ENCODE data around the gene TCEANC.
A peak's percentile ranks its signal among the peaks of the same experiment; 100 is the strongest.
"Not testable (repeated sequence)": the region's sequence is repeated elsewhere in the genome, so short reads cannot be mapped to it uniquely, and the experiment has no call there.

TCEANC gene, protein sequence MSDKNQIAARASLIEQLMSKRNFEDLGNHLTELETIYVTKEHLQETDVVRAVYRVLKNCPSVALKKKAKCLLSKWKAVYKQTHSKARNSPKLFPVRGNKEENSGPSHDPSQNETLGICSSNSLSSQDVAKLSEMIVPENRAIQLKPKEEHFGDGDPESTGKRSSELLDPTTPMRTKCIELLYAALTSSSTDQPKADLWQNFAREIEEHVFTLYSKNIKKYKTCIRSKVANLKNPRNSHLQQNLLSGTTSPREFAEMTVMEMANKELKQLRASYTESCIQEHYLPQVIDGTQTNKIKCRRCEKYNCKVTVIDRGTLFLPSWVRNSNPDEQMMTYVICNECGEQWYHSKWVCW

DNA sequence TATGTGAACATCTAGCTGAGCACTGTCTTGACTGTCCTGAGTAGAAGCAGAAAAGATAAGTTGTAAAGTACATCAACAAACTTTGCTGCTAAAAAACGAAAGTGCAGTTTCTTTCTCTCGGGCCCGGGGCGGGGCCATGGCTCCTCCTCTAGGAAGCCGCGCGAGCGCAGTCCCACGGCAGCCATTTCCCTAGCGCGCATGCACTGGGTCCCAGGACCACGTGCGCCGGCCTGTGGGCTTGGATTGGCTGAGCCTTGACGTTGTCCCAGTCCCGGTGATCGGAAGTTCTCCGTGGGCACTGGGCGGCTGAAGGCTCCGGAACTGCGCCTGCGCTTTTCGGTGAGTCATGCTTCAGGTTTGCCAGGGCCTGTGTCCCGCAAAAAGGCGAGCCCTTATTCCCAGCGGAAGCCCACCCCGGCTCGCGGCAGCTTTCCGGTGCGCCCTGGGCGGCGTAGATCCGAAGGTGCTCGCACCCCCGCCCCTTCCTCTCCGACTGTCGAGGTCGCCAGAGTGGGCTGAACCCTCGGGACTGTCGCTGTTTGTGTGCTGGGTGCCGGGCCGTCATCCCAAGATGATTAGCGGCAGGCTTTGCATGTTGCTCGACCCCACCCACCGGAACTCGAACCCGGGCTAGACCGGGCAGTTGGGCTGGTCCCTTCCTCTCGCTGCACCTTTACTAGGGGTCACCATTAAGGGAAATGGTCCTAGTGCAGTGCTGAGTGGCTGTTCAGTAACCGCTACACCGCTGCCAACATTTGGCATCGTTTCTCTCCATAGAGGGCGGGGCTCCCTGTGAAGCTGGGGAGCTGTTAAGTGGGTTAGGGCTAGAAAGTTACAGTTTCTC is at the start of gene TCEANC:
Gene TCEANC (plus strand): TSS at position 292 of the 844 bp plus-strand sequence. CDS start 9,368 bp downstream, outside the sequence.
- DNase-seq, result peak; percentile 78

DNA sequence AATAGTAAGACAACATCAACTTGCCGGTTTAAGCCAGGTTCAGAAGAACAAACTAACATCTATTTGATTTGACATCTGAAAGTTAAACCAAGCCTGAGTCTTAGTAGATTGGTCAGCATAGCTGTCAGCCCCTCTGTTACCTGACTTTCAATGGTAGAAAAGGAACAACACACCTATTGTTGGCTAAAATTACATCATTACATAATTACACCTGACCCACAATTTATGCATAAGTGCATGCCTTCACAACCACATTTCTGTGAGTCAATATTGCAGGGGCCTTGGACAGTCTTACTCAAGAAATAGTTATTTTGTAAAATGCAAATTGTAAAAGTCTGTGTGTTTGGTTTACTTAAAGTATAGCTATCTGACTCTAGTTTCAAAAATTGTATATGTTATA is 47.3 kb upstream of the TCEANC start:
- no peak for DNase-seq

DNA sequence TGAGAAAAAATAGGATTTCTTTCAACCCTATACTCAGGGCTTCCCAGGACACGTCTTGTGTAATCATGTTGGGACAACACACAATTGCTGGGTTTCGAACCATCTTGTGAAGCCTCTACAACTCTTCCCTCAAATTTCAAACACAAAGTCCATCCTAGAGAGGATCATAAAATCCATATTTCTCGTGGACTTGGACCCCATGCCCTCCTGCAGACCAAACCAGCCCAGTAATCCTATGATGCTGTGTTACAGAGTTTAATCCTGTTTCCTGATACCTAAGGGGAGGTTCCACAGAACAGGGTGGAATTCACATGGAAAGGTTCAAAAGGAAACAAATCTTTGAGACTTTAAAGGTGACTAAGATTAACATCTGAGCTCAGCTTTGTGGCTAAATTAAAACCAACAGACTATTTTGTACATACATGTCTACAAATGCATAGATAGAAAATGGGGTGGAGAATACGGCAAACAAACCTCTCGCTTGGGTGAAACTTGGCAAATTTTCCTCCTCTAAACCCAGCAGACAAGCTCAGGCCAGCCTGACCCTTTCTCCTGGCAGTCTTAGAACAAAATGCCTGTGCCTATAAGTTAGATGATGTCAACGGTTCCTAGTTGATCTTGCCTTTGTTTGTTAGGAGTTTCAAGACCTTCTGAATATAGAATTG is 45.5 kb upstream of the TCEANC start:
- no peak for DNase-seq

DNA sequence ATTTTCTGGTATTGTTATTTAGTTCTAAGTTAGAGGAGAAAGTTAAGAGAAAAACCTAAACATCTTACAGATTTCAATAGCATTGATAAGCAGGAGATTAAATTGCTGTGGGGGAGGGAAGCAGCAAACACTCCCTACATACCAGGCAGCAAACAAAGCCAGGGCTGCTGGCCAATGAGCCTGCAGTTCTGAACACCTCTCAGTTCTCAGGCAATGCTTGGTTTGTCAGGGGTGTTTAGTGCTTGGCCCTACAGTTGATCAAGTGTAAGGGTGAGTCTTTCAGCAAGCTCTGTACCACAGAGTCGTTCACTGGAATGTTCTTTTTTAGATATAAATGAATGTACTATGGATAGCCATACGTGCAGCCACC is 45.0 kb upstream of the TCEANC start:
- DNase-seq, result peak; percentile 1

DNA sequence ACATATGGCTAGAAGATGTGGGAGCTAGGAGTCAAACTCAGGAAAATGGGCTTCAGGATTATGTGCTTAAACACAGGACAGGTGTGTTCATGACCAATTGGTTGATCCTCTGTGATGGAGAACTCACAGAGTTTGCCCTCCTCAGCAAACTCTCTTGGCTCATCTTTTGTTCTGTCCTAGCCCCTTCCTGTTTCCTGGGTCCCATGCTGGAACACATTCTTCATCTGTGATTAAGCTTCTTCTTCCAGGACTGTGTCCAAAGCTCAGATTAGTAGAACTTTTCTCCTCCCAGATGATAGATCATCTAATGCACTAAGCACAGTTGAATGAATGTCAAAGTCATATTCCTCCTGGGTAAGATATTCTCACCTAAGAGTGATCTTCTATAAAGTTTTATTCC is 38.8 kb upstream of the TCEANC start:
- no peak for DNase-seq

DNA sequence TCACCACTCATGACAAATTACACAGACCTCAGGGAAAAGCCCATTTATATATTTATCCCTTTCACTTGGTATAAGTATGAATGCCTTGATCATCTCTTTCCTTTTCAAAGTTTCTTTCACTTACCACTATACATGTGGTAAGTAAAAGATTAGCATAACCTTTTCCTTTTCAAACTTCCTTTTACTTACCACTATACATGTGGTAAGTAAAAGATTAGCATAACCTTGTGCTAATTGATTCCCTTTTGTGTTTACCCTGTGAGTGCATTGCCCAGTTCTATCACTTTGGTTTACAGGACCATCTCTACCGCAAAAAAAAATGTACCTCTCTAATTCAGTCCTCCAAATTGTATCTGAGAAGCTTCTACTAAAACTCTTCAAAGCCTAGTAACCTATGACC is 32.7 kb upstream of the TCEANC start:
- DNase-seq, result no peak

DNA sequence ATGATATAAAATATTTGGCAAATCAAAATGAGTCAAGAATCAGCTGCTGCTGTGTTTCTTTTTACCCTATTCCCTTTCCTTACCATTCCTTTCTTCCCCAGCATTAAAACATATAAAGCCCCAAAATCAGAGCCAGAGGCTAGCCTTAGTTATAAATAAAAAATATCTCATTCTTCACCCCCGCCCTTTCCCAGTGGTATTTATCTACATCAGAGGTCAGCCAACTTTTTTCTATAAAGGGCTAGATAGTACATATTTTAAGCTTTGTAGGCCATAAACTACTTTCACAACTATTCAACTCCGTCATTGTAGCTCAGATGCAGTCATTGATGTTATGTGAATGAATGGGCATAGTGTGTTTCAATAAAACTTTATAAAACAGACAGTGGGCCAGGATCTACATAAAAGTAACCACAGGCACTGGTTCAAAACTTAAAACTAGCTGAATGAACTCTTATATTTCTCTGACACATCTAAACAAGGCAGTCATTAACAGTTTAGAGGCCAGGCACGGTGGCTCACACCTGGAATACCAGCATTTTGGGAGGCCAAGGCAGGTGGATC is 30.5 kb upstream of the TCEANC start:
- DNase-seq, result no peak

DNA sequence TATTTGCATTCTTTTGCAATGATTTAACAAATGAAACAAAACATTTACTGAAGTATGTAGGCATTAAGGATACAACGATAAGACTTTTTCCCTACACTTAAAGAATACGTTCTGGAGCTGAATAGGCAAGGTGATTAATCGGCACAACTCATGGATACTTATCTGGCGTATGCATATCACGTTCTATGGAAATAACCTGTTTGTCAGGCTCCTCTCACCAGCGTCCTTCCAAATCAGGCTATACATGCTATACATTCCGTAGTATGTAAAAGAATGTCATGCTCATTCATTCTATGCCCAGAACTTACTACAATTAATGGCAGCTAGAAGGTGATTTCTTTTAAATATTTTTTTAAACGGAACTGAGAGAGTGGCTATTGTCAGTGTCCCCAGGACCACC is 25.6 kb upstream of the TCEANC start:
- no peak for DNase-seq

DNA sequence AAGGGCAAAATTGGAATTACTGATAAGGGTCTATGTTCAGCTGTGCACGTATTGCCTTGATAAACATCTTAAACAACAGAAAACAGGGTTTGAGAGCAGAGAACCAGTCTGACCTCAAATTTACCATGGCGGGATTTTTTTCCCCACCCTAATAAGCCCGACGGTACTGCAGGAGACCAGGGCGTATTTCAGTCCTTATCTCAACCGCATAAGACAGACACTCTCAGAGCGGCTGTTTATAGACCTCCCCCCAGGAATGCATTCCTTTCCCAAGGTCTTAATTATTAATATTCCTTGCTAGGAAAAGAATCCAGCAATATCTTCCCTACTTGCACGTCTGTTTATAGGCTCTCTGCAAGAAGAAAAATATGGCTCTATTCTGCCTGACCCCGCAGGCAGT is 15.7 kb upstream of the TCEANC start:
- not testable (repeated sequence) for DNase-seq

DNA sequence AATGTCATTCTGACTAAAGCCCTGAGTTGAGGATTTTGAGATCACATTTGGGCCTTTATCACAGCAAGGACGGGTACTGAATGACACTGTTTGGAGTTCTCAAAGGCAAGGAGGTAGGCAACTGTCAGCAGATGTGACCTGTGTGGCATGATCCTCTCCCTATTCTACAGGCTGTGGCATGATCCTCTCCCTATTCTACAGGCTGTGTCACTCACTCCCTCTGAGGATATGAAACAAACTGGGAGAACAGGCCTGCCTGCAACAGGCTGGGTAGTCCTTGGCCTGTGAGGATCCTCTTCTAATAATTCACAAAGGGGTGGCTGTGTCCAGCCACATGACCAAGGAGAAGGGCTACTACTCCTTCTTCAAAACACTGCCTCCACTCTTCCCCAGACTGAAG is 14.9 kb upstream of the TCEANC start:
- no peak for DNase-seq

DNA sequence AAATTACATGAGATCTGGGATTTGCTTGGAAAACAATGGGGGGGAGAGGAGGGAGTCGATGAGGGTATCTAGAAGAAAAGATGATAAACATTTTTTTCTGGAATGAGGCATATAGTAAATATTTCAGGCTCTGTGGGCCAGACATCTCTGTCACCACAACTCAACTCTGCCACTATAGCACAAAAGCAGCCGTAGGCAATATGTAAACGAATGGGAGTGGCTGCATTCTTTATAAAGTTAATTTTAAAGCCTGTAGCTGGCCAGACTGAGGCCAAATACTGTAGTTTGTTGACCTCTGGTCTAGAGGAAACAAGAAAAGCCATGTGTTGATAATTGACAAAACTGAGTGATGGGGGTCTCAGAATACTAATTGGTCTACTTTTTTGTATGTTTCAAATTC is 14.1 kb upstream of the TCEANC start:
- DNase-seq, result no peak

DNA sequence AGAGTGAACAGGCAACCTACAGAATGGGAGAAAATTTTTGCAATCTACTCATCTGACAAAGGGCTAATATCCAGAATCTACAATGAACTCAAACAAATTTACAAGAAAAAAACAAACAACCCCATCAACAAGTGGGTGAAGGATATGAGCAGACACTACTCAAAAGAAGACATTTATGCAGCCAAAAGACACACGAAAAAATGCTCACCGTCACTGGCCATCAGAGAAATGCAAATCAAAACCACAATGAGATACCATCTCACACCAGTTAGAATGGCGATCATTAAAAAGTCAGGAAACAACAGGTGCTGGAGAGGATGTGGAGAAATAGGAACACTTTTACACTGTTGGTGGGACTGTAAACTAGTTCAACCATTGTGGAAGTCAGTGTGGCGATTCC is 11.3 kb upstream of the TCEANC start:
- not testable (repeated sequence) for DNase-seq

DNA sequence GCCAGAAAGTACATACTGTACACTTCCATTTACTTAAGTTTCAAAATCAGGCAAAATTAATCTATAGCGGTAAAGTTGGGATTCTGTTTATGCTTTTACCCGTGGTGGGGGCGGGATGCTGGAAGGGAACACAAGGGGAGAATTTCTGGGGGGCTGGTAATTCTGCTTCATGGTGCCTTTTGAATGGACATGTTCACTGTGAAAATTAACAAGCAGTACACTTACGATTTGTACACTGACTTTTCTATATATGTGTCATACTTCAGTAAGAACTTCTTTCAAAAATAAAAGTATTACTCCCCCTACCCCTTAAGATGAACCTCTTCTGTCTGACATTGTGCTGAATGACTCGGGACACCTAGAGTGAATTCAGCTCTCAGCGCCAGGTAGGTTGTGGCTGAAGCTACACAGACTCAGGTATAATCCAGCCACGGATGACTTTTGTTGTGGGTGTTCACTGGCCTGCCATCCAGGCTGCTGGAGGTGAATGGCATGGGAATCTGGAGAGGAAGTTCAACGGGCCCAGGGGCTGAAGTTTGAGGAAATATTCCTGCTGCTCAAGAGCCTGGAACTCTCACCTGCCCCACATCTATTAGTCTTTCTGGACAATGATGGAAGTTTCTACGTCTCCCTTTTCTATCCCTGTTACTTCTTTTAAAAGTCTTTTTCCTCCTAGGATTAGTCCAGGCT is 7.3 kb upstream of the TCEANC start:
- no peak for DNase-seq

DNA sequence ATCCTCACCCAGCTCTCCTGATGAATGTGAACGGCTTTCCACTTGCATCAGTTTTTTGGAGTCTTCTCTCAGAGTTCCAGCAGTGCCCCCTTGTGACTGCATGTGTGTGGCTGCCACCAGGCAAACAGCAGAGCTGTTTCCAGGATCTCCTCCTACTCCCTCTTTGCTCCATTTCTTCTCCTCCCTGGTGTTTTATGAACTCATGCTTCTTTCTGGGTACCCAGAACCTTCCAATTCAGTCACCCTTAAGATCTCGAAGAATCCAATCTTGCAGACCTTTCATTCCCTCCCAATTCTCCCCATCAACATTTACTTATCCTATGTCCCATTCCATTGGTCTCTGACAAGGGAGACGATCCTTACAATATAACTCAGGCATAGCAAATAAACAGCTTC is 6.8 kb upstream of the TCEANC start:
- DNase-seq, result no peak

DNA sequence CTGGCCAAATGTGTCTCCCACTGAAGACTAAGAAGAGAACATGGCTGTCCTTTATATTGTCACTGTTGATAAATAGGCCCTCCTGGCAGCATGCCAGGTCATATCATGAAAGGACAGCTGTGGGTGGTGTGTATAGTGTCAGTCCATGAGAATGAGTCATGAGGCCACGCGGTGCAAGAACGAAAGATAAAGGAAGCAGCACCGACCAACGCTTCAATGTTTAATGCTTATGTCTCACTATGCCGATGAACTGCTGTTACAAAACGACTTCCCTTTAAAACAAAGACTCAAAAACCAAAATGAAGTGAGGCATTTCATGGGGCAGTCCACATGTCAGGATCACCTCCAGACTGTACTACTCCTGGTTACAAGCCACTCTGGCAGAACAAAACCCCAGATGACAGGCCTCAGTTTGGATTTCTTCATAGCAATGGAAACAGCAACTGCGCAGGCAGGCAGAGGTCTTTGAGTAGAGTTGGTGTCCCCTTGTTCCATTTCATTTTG is 5.2 kb upstream of the TCEANC start:
- no peak for DNase-seq

DNA sequence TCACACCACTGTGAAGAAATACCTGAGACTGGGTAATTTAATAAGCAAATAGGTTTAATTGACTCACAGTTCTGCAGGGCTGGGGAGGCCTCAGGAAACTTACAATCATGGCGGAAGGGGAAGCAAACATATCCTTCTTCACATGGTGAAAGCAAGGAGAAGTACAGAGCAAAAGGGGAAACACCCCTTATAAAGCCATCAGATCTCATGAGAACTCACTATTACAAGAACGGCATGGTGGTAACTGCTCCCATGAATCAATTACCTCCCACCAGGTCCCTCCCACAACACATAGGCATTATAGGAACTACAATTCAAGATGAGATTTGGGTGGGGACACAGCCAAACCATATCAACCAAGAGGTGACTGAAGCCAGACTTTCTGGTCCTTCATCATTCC is 4.6 kb upstream of the TCEANC start:
- not testable (repeated sequence) for DNase-seq

DNA sequence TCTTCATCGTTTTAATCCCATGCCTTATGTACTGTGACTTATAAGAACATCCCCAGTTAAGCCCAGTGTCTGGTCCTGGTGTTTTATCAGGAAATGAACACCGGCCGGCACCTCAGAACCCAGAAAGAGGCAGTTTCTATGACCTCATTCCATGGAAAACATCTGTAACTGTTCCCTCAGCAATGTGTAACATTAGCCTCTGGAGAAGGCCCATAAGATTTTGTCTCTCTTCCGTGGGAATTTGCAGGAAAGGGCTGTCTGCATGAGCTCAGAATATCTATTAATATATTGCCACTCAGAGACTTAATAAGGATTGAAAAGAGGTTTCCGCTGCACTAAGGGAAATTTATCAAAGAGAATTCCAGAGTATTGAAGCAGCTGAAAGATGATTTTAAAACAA is 3.1 kb upstream of the TCEANC start:
- DNase-seq, result no peak

DNA sequence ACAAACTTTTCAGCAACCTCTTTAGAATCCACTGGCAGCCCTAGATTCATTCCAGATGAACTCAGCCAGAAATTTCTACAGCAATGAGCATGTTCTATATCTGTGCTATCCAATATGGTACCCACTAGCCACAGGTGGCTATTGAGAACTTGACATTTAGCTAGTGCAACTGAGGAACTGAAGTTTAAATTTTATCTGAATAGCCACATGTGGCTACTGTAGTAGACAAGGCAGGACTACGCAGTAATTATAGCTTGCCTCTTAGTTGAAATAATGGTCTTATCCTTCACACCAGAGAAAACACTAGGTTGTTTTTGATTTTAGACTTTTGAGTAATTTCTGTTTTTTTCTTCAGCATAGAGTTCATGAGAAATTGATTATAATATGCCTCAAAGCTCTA is 2.6 kb upstream of the TCEANC start:
- DNase-seq, result no peak

DNA sequence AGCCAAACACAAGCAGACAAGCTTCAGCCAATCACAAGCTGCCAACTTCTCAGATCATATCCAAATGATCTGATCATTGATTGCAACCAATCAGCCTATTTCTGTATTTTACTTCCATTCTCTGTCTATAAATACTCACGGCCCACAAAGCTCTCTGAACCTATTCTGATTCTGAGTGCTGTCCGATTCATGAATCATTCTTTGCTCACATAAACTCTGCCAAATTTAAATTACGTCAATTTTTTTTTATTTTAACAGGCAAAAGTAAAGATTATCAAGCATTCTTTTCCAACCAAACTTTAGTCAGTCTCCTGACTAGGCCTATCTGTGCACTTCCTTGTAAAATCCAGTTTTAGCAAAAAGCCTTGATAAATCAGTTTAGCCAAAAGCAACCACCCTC is 1.8 kb upstream of the TCEANC start:
- no peak for DNase-seq

DNA sequence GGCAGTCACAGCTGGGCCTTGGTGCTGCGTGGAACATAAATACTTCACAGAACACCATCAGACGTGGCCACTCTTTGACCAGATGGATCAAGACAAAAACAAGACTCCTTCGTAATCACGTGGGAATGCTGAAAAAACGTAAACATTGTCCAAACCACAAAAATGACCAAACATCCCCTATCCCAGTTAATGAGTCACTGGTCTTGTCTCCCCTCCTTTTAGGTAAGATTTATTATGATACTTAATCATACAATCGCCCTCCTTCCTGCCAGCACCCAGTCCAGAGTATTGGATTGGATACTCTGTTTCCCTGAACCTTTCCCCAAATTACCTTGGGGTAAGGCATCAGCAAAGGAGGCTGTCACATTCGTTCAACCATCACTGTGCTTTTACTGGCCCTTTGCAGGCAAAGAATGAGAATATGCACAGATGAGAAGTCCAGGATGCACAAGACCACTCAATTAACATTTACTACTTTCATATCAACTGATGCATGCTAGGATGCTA is 601 bp upstream of the TCEANC start:
- DNase-seq, result no peak

DNA sequence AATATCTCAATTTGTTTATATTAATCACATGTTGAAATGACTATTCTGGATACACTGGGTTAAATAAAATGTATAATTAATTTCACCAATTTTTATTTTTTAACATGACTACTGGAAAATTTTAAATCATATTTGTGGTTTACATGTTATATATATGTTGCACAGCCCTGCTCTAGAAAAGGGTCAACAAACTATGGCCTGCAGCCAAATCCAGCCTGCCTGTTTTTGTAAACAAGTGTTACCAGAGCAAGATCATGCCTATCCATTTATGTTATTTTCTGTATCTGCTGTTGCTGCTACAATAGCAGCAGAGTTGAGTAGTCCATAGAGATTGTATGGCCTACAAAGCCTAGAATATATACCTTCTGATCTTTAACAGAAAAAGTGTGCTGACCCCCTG is 1.2 kb downstream of the TCEANC start:
- DNase-seq, result no peak

DNA sequence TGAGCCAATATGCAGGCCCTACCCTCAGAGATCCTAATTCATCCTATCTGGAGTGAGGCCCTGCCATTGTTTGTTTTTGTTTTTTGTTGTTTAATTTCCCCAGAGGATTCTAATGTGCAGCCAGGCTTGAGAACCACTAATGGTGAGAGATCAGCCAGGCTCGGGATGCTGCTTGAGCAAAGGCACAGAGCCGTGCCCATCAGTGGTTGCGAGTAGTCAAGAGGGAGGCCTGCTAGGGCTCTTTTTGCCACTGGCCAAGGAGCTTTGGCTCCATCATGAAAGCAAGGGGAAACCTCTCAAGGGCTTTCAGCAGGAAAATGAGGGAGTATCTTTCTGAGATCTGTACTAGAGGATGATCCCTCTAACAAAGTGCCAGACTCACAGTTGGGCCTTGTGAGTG is 2.7 kb downstream of the TCEANC start:
- DNase-seq, result no peak

DNA sequence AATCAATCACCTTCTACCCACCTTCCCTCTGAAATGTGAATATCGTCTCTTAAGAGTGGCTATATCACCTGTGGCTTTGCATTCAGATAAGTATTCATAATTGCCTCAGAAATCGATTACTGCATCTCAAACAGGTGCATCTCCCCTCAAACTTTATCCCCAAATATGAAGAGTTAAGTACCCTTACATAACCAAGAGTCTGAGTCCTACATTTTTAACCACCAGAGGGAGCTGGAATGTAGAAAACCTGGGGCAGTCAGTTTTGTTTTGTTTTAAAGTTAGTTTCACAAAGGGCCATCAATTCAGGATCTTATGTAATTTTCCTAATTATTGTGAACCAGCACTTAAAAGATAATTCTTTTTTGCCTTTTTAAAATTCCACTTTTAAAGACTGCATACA is 5.7 kb downstream of the TCEANC start:
- no peak for DNase-seq

All from DMS79 (cell line).